Measurements from ENCODE around the gene GRM4.
"Not testable (repeated sequence)": the region's sequence is repeated elsewhere in the genome, so short reads cannot be mapped to it uniquely, and the experiment has no call there.

GRM4 gene

GRCh38 chr6:34018961-34019606, 126.8 kb downstream of the GRM4 start:
- no peak for DNase-seq

- no peak for DNase-seq
Observed at GRCh38 chr6:34018026-34018425, 127.9 kb downstream of the GRM4 start.

GRCh38 chr6:34017106-34017805, 128.6 kb downstream of the GRM4 start:
- DNase-seq: no peak

- DNase-seq: not testable (repeated sequence)
Observed at GRCh38 chr6:34016573-34016972, 129.3 kb downstream of the GRM4 start.

GRCh38 chr6:34015586-34015985, 130.3 kb downstream of the GRM4 start:
- DNase-seq: no peak

GRCh38 chr6:34011264-34011663, 134.6 kb downstream of the GRM4 start:
- no peak for DNase-seq

GRCh38 chr6:34005901-34006531, 139.9 kb downstream of the GRM4 start:
- no peak for DNase-seq

- DNase-seq: no peak
Observed at GRCh38 chr6:34004706-34005105, 141.2 kb downstream of the GRM4 start.

- no peak for DNase-seq
Observed at GRCh38 chr6:34003962-34004361, 141.9 kb downstream of the GRM4 start.

GRCh38 chr6:34001706-34002621, 143.9 kb downstream of the GRM4 start:
- DNase-seq: no peak

- DNase-seq: no peak
Observed at GRCh38 chr6:34000281-34000680, 145.6 kb downstream of the GRM4 start.

- DNase-seq: no peak
Observed at GRCh38 chr6:33999567-33999966, 146.3 kb downstream of the GRM4 start.

- DNase-seq: no peak
Observed at GRCh38 chr6:33998660-33999059, 147.2 kb downstream of the GRM4 start.

- DNase-seq: no peak
Observed at GRCh38 chr6:33997265-33997664, 148.6 kb downstream of the GRM4 start.

GRCh38 chr6:33996120-33996475, 149.8 kb downstream of the GRM4 start:
- DNase-seq: no peak

GRCh38 chr6:33995309-33996119, 150.4 kb downstream of the GRM4 start:
- DNase-seq: no peak

GRCh38 chr6:33994472-33995308, 151.2 kb downstream of the GRM4 start:
- DNase-seq: no peak

GRCh38 chr6:33993653-33994471, 152.0 kb downstream of the GRM4 start:
- DNase-seq: no peak

GRCh38 chr6:33993091-33993490, 152.8 kb downstream of the GRM4 start:
- DNase-seq: no peak

GRCh38 chr6:33992191-33992590, 153.7 kb downstream of the GRM4 start:
- DNase-seq: no peak

Measured in CD4-positive, alpha-beta T cell treated with Interleukin-1 beta for 1 hour (primary cell).